ENCODE measurements around the gene AGMAT.

DNA sequence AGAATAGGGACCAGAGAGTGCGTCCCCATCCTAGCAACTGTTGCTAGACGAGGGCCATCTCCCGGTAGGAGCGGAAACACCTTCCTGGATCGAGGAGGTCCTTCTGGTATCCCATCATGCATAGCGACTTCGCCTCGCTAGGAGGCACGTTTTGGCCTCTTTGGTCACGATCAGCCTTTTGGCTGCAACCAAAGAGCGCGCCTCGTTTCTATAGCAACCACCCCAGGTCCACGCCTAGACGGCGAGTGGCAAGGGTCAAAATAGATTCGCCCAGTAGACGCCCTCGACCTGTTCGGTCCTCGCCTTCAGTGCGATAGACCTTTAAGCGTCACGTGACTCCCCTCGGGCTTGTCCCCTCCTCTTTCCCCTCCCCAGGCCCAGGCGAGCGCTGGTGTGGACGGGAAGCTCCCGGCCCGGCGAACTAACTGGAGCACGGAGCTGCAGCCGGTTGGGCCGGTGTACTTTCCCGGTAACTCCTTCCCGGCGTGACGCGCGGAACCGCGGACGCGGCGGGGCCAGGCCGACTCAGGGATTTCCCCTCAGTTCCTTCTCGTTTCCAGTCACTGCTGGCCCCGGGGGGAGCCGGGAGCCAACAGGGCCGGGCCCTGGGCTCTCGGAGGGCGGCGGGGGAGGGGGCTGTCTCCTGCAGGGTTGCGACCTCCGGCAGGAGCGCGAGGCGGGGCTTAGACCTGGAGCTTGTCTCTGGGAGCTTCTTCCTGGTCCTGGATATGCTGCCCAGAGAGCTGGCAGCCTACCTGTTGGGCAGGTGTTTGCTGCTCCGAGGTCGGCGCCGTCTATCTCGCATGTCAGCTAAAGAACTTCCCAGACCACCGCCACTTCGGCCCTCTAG is 58.1 kb downstream of the AGMAT start, which contains the start of gene DNAJC16:
- peak; percentile 23 for TF ChIP-seq CTCF (IDR thresholded peaks at IDR 0.05; ENCODE audit: low read length)
- TF ChIP-seq EZH2phosphoT487 (IDR thresholded peaks at IDR 0.05; ENCODE audit: low read length) = no peak

Data from MM.1S (cell line).